ENCODE results near the gene RHBDD3.

GRCh38 chr22:29277927-29278326 is 10.1 kb upstream of the RHBDD3 start:
- TF ChIP-seq FOXK2 (IDR thresholded peaks at IDR 0.05) (no peak), BHLHE40 (IDR thresholded peaks at IDR 0.05; ENCODE audit: borderline replicate concordance) (no peak), LEF1 (IDR thresholded peaks at IDR 0.05; ENCODE audit: borderline replicate concordance) (no peak), ARNT (IDR thresholded peaks at IDR 0.05) (no peak), PKNOX1 (IDR thresholded peaks at IDR 0.05) (no peak), FOXA1 (IDR thresholded peaks at IDR 0.05) (no peak), HDGF (IDR thresholded peaks at IDR 0.05; ENCODE audit: borderline replicate concordance) (no peak), CTBP1 (IDR thresholded peaks at IDR 0.05; ENCODE audit: borderline replicate concordance) (no peak), SP1 (IDR thresholded peaks at IDR 0.05) (no peak), ELF4 (IDR thresholded peaks at IDR 0.05) (no peak), TARDBP (IDR thresholded peaks at IDR 0.05) (no peak)
